Measurements from ENCODE around the gene TMEM131.
A peak's percentile ranks its signal among the peaks of the same experiment; 100 is the strongest.
"Not testable (repeated sequence)": the region's sequence is repeated elsewhere in the genome, so short reads cannot be mapped to it uniquely, and the experiment has no call there.

TMEM131 gene

DNA sequence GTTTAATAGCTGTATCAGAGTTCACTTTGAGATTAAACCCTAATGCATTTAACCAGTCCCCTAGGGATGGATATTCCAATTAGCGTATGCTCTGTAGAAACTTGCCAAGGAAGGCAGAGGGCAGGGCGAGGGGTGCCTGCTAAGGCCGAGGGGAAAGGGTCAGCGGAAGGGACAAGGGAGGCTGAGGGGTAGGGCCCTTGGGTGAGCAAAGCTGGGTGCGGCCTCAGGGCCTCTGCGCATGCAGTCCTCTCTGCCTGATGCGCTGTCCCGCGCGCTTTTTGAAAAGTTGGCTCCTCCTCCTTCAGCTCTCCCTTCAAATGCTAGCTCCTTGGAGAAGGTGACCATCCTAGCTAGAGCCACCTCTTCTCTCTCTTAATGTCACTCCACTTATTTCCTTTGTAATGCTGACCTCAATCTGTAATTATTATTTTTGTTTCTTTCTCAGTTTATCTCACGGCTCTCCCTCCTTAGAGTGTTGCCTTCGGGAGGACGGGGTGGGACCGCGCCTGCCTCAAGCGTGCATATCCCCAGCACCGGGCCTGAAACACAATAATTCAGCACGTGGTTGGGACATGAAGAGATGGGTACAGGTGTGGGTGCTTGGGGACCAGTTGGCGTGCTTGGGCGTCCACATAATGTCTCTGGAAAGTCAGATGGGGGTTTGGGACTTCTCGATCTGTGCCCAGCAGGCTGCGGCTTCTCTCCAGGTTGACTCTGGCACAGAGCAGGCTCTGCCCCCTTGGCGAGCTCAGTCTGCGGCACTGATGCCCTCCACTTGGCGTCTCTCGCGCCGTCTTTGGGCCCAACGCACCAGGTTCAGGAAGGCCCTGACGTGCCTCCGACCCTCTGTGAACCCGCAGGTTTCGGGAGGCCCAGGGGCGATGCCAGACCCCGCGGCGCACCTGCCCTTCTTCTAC is 272.3 kb downstream of the TMEM131 start:
- no peak for DNase-seq (ENCODE audit: low read depth)

DNA sequence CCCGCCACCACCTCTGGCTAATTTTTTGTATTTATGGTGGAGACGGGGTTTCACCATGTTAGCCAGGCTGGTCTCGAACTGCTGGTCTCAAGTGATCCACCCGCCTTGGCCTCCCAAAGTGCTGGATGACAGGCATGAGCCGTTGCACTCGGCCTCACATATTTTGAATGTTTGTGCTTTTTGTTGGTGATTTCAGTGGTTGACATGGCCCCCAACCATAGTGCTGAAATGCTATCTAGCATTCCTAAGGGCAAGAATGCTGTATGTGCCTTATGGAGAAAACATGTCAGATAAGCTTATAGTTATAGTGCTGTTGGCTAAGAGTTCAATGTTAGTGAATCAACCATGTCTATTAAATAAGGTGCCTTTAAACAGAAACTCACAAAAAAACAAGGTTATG is 273.5 kb downstream of the TMEM131 start:
- no peak for DNase-seq (ENCODE audit: low read depth)

DNA sequence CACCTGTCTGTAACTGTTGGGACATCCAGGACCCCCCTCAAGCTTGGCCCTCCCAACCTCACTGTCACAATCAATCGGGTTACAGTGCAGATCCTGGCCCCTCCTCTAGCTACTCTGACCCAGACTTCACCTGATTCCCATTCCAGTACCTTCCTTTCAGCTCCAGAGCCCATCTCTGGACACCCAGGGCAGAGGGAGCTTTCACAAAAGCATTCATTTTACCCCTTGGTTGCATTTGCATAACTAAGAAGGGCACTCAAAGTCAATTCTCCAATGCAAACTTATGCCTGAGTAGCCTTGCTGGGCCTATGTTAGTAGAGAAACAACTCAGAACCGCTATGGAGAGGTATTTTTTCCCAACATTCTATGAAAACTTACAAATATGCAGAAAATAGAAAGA is 275.0 kb downstream of the TMEM131 start:
- no peak for DNase-seq (ENCODE audit: low read depth)

- no peak for DNase-seq (ENCODE audit: low read depth)
Measured at GRCh38 chr2:97719362-97720155, 276.2 kb downstream of the TMEM131 start.

DNA sequence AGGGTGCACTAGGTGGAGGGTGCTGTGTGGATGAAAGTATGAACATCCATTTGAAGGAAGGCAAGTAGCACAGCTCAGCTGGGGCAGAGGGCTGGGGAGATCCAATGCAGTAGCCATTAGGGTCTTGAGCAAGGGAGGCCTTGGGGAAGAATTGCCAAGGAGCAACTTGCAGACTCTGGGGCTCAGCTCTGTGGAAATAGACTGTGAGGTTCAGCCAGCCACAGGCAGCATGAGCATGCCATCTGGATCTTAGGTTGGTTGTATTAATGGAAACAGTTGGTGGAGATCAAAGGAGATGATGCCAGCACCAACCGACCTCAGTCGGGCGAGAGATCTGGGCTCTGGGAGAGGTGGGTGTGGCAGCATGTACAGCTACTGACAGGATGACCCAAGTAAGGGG is 276.8 kb downstream of the TMEM131 start:
- no peak for DNase-seq (ENCODE audit: low read depth)

GRCh38 chr2:97718051-97718882 is 277.5 kb downstream of the TMEM131 start:
- DNase-seq (ENCODE audit: low read depth): peak; percentile 58

DNA sequence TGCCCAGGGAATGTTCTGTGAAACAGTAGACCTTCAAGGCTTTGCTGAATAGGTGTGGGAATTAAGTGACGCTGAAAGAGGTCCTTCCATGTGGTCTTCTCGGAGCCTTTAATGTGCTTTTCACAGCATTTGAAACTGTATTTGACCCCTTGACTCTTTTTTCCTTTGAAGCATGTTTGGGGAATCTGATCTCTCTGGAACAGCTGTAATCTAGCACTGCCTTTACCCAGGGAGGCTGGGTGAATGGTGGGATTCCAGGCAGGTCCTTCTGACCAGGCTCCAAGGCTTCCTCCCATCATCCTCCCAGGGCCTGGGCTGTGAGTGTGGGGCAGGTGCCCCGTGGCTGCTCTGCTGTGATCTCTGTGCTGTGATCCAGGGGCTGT is 278.1 kb downstream of the TMEM131 start:
- DNase-seq (ENCODE audit: low read depth): no peak

DNA sequence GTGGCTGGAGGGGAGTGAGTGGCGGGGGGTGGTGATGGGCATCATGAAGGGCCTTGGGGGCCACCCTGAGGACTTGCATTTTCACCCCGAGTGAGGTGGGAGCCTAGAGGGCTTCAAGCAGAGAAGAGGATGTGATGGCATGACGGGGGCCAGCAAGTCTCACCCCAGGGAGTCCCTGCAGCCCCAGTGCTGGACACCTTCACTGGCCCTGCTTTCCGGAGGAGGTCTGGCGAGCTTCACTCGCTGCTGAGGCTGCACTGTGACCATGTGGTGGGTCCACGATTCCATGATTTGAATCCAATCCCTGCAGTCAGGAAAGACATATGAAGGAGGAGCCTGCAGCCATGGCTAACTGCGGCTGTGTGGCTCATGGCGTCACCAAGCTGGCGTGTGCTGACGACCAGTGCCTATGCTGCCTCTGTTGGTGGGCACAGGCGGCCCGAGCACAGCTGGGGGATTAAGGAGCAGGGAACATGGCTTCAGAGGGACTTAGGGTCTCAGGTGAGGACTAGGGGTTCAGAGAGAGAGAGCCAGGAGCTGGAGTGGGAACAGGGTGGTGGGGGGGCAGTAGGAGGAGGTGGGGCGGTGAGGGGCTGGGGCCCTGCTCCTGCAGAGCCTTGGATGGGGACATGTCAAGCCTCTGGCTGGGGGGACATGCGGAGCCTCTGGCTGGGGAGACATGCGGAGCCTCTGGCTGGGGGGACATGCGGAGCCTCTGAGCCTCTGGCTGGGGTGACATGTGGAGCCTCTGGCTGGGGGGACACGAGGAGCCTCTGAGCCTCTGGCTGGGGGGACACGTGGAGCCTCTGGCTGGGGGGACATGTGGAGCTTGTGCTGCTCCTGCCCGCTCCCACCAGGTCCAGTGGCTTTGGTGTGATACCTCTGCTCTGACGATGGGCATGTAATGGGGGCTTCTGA is 278.8 kb downstream of the TMEM131 start:
- no peak for DNase-seq (ENCODE audit: low read depth)

DNA sequence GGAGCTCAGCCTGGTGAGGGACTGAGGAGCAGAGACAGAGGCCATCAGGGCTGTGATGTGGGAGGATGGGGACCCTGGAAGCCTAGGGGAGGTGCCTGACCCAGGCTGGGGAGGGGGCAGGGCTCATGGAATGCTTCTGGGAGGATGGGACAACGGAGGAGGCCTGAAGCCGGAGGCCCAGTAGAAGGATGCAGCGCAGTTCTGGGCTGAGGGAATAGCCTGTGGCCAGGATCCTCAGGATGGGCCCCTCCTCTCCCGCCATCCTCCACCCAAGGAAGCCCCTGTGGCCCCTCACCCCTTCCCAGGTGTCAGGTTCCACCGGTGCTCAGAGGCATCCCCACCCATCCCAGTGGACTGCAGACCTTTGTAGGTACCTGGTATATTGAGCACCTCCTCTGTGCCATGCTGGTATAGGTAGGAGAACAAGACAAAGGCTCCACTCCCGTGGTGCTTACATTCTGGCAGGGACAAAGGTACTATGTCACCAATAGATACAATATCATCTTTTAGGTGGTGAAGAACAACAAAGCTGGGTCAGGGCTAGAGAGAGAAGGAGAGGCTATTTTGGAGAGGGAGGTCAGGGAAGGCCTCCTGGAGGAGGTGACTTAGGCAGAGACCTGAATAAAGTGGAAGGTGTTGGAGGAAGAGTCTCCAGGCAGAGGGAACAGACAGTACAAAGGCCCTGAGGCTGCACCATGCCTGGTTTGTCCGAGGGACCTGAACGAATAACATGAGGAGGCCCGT is 279.6 kb downstream of the TMEM131 start:
- no peak for DNase-seq (ENCODE audit: low read depth)

DNA sequence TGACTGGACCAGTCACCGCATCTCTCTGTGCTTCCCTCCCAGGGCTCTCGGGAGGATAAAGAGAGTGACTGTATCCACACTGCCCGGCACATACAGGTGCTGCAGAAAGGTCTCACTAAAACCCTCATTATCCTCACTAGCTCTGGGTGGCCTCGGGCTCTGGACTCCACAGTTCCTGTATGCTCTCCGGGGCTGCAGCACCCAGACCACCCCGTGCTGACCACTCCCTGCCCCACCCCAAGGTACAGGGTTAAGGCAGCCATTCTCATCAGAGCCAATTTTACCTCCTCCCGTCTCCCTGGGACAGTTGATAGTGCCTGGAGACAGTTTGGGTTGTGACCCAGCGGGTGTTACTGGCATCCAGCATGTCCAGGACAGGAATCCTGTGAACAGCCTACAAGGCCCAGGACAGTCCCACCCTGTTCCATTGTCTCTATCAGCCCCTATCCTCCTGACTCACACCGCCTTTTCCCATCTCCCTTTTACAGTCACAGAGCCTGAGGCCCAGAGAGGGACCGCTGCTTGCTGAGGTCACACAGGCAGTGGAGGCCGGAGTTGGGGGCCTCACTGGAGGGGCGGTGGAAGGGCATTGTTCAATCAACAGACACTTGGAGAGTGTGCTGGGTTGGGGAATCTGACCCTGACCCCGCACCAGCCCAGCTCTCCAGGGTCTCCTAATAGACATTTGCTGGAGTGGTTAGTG is 280.6 kb downstream of the TMEM131 start:
- no peak for DNase-seq (ENCODE audit: low read depth)

DNA sequence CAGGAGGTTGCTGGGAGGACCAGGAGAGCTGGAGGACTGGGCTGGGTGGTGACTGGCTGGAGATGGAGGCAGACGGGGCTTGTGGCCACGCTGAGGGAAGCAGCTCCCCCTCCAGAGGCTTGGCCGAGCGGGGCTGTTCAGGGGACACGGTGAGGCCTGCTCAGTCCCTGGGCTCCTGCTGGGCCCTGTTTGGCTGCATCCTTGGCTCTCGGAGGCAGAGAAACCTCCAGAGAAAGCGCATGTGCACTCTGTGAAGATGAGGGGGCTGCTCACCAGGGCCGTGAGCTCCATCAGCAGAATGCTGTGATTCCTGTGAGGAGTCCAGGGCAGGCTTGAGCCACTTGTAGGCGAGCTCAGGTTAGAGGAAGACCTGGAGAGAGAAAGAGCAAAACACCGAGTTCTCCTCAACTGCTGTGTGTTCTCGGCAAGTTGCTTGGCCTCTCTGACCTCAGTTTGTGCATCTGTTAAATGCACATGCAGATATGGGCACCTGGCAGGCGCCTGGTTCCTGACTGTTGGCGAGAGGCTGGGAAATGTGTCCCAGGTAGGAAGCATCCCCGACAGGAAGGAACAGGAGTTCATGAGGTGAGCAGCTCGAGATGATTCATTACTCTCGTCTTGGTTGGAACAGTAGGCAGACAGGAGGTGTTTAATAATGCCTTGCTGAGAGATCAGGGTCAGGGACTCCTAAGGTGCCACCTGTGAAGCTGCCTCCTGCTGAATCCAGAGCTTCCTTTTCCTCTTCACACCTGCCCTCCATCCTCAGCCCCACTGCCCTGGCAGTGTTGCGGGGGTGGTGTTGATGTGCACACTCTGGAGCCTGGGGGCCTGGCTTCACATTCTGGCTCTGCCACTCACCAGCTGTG is 281.4 kb downstream of the TMEM131 start:
- DNase-seq (ENCODE audit: low read depth): no peak

DNA sequence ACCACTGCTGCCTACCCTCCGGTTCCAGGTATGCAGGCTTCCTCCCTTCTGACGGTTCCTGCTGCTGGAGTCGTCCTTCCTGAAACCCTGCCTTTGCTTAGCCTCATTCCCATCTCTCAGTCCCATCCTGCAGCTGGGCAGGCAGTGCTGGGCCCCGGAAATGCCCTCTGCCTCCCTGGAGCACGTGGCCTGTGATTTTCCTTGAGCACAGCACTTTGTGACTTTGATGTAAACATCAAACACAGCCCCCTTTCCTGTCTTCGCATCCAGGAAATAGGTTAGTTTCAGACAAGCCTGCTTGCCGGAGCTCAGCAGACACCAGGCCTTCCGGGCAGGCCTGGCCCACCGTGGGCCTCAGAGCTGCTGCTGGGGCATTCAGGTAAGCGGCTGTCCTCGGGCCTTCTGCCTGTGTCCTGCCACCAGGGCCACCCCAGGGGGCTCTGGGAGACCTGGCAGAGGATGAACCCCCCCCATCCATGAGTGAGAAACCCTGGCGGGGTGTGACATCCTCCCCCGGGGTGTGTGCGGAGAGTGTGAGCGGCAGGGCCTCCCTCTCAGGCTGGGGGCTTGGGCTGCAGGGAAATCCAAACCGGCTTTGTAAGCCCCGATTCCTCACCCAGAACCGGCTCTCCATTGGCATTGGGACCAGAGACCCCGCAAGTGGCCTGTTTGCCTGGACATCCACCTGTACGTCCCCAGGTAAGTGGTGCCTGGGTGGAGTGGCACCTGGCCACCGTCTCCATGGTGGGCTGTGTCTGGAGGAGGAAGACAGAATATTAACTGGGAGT is 282.3 kb downstream of the TMEM131 start, which contains the start of gene ZAP70:
Gene ZAP70 (plus strand): TSS at position 281 of the 788 bp plus-strand sequence. CDS start 10,461 bp downstream, outside the sequence.
- DNase-seq (ENCODE audit: low read depth): peak; percentile 54

- DNase-seq (ENCODE audit: low read depth): peak; percentile 24
Measured at GRCh38 chr2:97712693-97713295, 283.0 kb downstream of the TMEM131 start.

DNA sequence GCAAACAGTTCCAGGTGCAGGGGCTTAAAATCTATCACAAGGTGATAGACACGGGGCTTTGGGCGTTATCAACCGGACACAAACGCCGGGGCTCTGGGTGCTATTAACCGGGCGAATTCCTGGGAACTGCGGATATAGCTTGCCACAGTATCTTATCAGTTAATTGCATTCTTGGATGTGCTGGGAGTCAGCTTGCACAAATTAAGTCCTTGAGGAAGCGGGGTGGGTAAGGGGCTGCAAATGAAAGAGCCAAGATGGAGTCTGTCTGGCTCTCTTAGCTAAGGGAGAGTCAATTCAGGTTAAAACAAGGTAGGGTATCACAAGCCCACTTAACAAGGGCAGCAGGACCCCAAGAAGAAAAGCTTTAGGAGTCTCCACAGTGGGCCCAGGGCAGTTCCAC is 283.6 kb downstream of the TMEM131 start:
- not testable (repeated sequence) for DNase-seq (ENCODE audit: low read depth)

GRCh38 chr2:97711394-97711711 is 284.4 kb downstream of the TMEM131 start:
- no peak for DNase-seq (ENCODE audit: low read depth)

GRCh38 chr2:97708608-97709007 is 287.1 kb downstream of the TMEM131 start:
- DNase-seq (ENCODE audit: low read depth): no peak

DNA sequence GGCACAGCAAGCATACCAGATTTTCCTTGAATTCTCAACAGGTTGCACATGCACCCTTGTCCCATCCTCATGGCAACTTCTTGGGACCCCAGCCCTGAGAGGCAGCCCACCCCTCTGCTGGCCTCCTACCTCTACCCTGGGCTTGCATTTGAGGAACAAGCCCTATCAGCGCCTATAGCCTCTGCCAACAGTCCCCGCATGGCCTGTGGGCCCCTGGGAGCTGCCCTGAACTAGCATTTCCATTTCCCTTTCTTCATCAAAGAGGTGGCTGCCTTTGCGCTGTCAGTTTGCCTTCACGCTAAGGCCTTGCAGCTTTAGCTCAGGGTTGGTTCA is 287.7 kb downstream of the TMEM131 start:
- DNase-seq (ENCODE audit: low read depth): no peak

Data from T follicular helper cell (primary cell).